Ishikawa (cell line): ENCODE data around the gene ZNF484.
A peak's percentile ranks its signal among the peaks of the same experiment; 100 is the strongest.

ENCODE experiments used
- CEBPB ChIP-seq: IDR thresholded peaks from 2 replicates; pipeline ENCODE4 v1.6.1; 2012
- CREB1 ChIP-seq: IDR thresholded peaks from 2 replicates; pipeline ENCODE4 v1.6.1; 2012; ENCODE audit warnings: low read depth
- EGR1 ChIP-seq: IDR thresholded peaks from 2 replicates; pipeline ENCODE4 v1.6.1; 2012
- EP300 ChIP-seq: IDR thresholded peaks from 2 replicates; pipeline ENCODE4 v1.6.1; 2012; ENCODE audit warnings: borderline replicate concordance
- FOXM1 ChIP-seq: IDR thresholded peaks from 2 replicates; pipeline ENCODE4 v1.6.1; 2012; ENCODE audit warnings: low read depth, borderline replicate concordance
- MAX ChIP-seq: IDR thresholded peaks from 2 replicates; pipeline ENCODE4 v1.6.1; 2012
- NFIC ChIP-seq: IDR thresholded peaks from 2 replicates; pipeline ENCODE4 v1.6.1; 2012
- RAD21 ChIP-seq: IDR thresholded peaks from 2 replicates; pipeline ENCODE4 v1.6.1; 2012; ENCODE audit warnings: low read depth
- TAF1 ChIP-seq: IDR thresholded peaks from 2 replicates; pipeline ENCODE4 v1.6.1; 2012; ENCODE audit warnings: low read depth, mild to moderate bottlenecking
- TCF12 ChIP-seq: IDR thresholded peaks from 2 replicates; pipeline ENCODE4 v1.6.1; 2012; ENCODE audit warnings: low read depth
- TEAD4 ChIP-seq: IDR thresholded peaks from 2 replicates; pipeline ENCODE4 v1.6.1; 2012
- USF1 ChIP-seq: IDR thresholded peaks from 2 replicates; pipeline ENCODE4 v1.6.1; 2012
- YY1 ChIP-seq: IDR thresholded peaks from 2 replicates; pipeline ENCODE4 v1.6.1; 2012; ENCODE audit warnings: low read depth
- ZBTB7A ChIP-seq: IDR thresholded peaks from 2 replicates; pipeline ENCODE4 v1.6.1; 2012; ENCODE audit warnings: low read depth
- TF ChIP-seq, protein P1 (sequence below): IDR thresholded peaks from 2 replicates; pipeline ENCODE4 v1.6.1; 2012; ENCODE audit warnings: low read depth, mild to moderate bottlenecking

The ZNF484 gene

DNA sequence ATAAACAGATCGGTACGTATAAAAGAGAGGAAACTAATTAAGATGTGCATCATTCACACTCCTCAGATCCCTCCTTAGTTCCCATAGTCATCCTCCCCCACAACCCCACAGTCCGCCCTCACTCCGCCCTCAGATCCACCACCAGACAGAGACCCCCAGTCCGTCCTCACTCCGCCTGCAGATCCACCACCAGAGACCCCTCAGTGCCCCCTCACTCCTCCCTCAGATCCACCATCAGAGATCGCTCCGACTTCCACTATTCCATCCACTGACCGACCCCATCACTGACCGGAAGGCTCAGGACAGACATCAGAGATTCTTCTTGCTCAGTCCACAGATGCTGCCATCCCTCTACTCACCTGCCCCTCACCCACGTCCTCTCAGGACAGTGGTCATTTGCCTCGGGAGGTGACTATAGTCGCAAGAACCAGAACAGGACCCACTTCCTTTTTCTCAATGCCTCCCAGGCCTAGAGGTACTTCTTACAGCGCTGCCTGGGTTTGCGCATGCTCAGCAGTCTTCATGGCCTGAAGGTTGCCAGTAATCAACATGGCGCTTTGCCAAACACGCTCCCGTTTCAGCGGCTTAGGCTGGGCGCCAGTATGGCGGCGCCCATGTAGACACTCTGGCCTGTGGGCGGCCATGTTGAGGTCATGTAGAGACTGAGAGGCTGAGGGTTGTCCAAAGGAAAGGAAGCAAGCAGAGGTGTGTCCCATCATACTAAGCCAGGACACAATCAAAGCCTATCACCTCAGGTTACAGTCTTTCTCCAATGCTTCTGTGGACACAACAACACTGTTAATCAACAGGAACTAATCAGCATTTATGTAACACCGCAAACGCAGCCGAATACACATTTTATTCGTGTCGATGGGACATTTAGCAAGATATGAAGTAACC, at the start of gene ZNF484:
ZNF484 (minus strand) TSS at position 508 of the 900 bp plus-strand sequence. CDS start 3,009 bp downstream, outside the sequence.
- TF ChIP-seq YY1 (peak; percentile 100), ZBTB7A (no peak), CREB1 (no peak), NFIC (peak; percentile 79), RAD21 (no peak), CEBPB (no peak), MAX (peak; percentile 82), EGR1 (peak; percentile 98), TAF1 (peak; percentile 54)
- TF ChIP-seq, protein P1, sequence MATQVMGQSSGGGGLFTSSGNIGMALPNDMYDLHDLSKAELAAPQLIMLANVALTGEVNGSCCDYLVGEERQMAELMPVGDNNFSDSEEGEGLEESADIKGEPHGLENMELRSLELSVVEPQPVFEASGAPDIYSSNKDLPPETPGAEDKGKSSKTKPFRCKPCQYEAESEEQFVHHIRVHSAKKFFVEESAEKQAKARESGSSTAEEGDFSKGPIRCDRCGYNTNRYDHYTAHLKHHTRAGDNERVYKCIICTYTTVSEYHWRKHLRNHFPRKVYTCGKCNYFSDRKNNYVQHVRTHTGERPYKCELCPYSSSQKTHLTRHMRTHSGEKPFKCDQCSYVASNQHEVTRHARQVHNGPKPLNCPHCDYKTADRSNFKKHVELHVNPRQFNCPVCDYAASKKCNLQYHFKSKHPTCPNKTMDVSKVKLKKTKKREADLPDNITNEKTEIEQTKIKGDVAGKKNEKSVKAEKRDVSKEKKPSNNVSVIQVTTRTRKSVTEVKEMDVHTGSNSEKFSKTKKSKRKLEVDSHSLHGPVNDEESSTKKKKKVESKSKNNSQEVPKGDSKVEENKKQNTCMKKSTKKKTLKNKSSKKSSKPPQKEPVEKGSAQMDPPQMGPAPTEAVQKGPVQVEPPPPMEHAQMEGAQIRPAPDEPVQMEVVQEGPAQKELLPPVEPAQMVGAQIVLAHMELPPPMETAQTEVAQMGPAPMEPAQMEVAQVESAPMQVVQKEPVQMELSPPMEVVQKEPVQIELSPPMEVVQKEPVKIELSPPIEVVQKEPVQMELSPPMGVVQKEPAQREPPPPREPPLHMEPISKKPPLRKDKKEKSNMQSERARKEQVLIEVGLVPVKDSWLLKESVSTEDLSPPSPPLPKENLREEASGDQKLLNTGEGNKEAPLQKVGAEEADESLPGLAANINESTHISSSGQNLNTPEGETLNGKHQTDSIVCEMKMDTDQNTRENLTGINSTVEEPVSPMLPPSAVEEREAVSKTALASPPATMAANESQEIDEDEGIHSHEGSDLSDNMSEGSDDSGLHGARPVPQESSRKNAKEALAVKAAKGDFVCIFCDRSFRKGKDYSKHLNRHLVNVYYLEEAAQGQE: no peak

GRCh38 chr9:92920437-92920836, 42.6 kb upstream of the ZNF484 start:
- no peak for TF ChIP-seq ZBTB7A
- TF ChIP-seq TAF1: no peak
- TF ChIP-seq CEBPB: no peak
- TF ChIP-seq TCF12: no peak

- TF ChIP-seq YY1 (no peak), FOXM1 (no peak), RAD21 (no peak), EP300 (no peak), NFIC (no peak; the same call in 1 of the 2 replicates), TAF1 (no peak), CEBPB (no peak), CREB1 (no peak), ZBTB7A (no peak), TEAD4 (no peak)
- TF ChIP-seq, protein P1: no peak
These were observed 39.5 kb upstream of the ZNF484 start for GRCh38 chr9:92917176-92917800.

GRCh38 chr9:92911511-92912475, 34.0 kb upstream of the ZNF484 start:
- TF ChIP-seq MAX (no peak), YY1 (no peak), ZBTB7A (no peak)

- TF ChIP-seq FOXM1: no peak
- TF ChIP-seq, protein P1: no peak
- TF ChIP-seq RAD21: no peak
- TF ChIP-seq YY1: no peak
- no peak for TF ChIP-seq EP300
- no peak for TF ChIP-seq TEAD4
- no peak for TF ChIP-seq CREB1
- TF ChIP-seq USF1: no peak
- no peak for TF ChIP-seq ZBTB7A
- no peak for TF ChIP-seq NFIC
These were observed 19.5 kb upstream of the ZNF484 start for GRCh38 chr9:92897323-92897722.
